Fibroblast of lung (primary cell): Measurements from ENCODE around the gene DNMT3B.

ENCODE experiments used
- EZH2 ChIP-seq: IDR thresholded peaks from 2 replicates; pipeline ENCODE4 v1.5.1; 2012; ENCODE audit warnings: low read length, control low read depth, mild to moderate bottlenecking; ENCODE audit errors: missing control alignments
- TF ChIP-seq, protein P1 (sequence below), 2 donors: IDR thresholded peaks in 1 of 2; conservative IDR thresholded peaks in 1 of 2; 1 replicate in 1 of 2; 2 replicates in 1 of 2; pipeline ENCODE4 v1.5.1; 2011 to 2012; ENCODE audit warnings: low read length in 2 of 2, control low read depth in 1 of 2, inconsistent platforms in 1 of 2, low read depth in 1 of 2, mild to moderate bottlenecking in 1 of 2

DNA sequence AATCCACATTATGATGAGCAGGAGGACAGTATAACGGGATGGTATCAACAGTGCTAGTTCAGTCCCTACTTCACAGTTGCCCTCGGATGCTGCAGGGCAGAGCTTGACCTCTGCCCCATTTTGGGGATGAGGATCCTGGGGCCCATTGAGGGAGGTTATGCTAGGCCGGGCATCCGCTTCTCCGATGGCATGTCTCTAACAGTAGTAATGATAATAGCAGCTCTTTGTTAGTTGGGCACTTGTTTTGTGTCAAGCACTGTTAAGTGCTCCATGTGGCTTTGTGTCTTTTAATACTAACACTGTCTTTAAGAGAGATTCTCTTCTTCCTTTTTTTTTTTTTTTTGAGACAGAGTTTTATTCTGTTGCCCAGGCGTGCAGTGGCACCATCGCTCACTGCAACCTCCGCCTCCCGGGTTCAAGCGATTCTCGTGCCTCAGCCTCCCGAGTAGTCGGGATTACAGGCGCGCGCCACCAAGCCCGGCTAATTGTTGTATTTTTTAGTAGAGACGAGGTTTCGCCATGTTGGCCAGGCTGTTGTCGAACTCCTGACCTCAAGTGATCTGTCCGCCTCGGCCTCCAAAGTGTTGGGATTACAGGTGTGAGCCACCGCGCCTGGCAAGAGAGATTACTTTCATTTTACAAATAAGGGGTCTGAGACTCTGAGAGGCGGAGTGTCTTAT, 58.7 kb downstream of the DNMT3B start:
- TF ChIP-seq EZH2 = no peak
- TF ChIP-seq, protein P1, sequence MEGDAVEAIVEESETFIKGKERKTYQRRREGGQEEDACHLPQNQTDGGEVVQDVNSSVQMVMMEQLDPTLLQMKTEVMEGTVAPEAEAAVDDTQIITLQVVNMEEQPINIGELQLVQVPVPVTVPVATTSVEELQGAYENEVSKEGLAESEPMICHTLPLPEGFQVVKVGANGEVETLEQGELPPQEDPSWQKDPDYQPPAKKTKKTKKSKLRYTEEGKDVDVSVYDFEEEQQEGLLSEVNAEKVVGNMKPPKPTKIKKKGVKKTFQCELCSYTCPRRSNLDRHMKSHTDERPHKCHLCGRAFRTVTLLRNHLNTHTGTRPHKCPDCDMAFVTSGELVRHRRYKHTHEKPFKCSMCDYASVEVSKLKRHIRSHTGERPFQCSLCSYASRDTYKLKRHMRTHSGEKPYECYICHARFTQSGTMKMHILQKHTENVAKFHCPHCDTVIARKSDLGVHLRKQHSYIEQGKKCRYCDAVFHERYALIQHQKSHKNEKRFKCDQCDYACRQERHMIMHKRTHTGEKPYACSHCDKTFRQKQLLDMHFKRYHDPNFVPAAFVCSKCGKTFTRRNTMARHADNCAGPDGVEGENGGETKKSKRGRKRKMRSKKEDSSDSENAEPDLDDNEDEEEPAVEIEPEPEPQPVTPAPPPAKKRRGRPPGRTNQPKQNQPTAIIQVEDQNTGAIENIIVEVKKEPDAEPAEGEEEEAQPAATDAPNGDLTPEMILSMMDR (conservative IDR thresholded peaks at IDR 0.05 in 1 of 2, IDR thresholded peaks at IDR 0.05 in 1 of 2; ENCODE audit: low read depth in 1 of 2, low read length in 2 of 2) = no peak
